SJSA1 (cell line): ENCODE results near the gene SYCP2. TPM values are rescaled to one million over a fixed set of nuclear protein-coding genes. Genes with fewer than 3 reads are reported as not detected.

Experiments used
- DNase-seq, 2 experiments: peaks; one replicate each; pipeline ENCODE4 v3.0.0-alpha.2; 2015 to 2020; ENCODE audit warnings: low spot score in 2 of 2, low read depth in 1 of 2
- H3K27ac ChIP-seq: fragments of 250-450 bp; sonication (Bioruptor Pico); 2 replicates; pipeline ENCODE4 v1.5.1; 2020; ENCODE audit warnings: mild to moderate bottlenecking, moderate library complexity
- H3K27me3 ChIP-seq: fragments of 250-450 bp; sonication (Bioruptor Pico); replicated peaks from 2 replicates; pipeline ENCODE4 v1.5.1; 2020; ENCODE audit warnings: mild to moderate bottlenecking, moderate library complexity
- H3K36me3 ChIP-seq: fragments of 250-450 bp; sonication (Bioruptor Pico); 2 replicates; pipeline ENCODE4 v1.5.1; 2020; ENCODE audit warnings: mild to moderate bottlenecking
- H3K4me1 ChIP-seq: fragments of 250-450 bp; sonication (Bioruptor Pico); replicated peaks from 2 replicates; pipeline ENCODE4 v1.6.1; 2021; ENCODE audit warnings: mild to moderate bottlenecking
- H3K4me3 ChIP-seq: fragments of 250-450 bp; sonication (Bioruptor Pico); 2 replicates; pipeline ENCODE4 v1.5.1; 2020; ENCODE audit warnings: mild to moderate bottlenecking
- H3K9me3 ChIP-seq: fragments of 250-450 bp; sonication (Bioruptor Pico); replicated peaks from 2 replicates; pipeline ENCODE4 v1.5.1; 2020; ENCODE audit warnings: mild to moderate bottlenecking
- total RNA-seq: library from RNA; depleted of rRNA; stranded (reverse); fragments of >200 nt; shearing (Covaris generic); gene quantifications from 2 replicates; pipeline ENCODE4 v1.2.3, GENCODE V29; 2014

Gene SYCP2
- total RNA-seq, 1 experiment from 2014 or later, result 2.6 TPM

- Histone ChIP-seq H3K36me3 (peaks cover 47% of the 10 kb centered on the region), H3K27me3 (no peaks in the 10 kb centered on the region), H3K9me3 (no peaks in the 10 kb centered on the region; the same call in 1 of the 2 replicates), H3K4me1 (peaks cover 21% of the 10 kb centered on the region), H3K27ac (peak overlapping the region; percentile 54), H3K4me3 (peak overlapping the region; percentile 62)
- DNase-seq, result no peak
Observed at GRCh38 chr20:59939052-59939878, 5.8 kb upstream of the SYCP2 start.

- Histone ChIP-seq H3K4me1 (peaks cover 27% of the 10 kb centered on the region), H3K9me3 (no peaks in the 10 kb centered on the region; the same call in 1 of the 2 replicates), H3K27me3 (no peaks in the 10 kb centered on the region), H3K36me3 (peaks cover 41% of the 10 kb centered on the region), H3K4me3 (no peak overlapping the region), H3K27ac (no peak overlapping the region)
- DNase-seq, result no peak
Observed at GRCh38 chr20:59938696-59939051, 5.2 kb upstream of the SYCP2 start.

DNA sequence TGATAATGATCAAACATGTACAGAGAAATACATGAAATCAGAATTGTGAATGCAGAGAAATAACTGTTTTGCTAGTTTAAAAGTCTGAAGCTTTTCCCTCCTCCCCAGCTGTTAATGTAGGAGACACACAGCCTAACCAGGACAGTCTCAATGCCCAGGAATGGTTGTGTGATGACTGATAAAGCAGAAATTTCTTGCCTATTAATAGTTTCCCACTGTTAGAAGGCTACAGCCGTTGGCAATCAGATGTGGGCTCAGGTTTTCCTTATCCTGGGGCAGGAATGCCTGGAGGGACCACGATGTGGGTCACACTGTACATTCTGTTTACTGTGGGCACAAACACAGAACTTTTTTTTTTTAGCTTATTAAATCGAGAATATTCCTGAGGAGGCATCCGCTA is 4.8 kb upstream of the SYCP2 start:
- Histone ChIP-seq H3K36me3 (peaks cover 38% of the 10 kb centered on the region), H3K4me3 (no peak overlapping the region), H3K27ac (no peak overlapping the region), H3K4me1 (peaks cover 27% of the 10 kb centered on the region), H3K9me3 (no peaks in the 10 kb centered on the region; the same call in 1 of the 2 replicates), H3K27me3 (no peaks in the 10 kb centered on the region)
- DNase-seq, result peak in 1 of 2 experiments; percentile 23

DNA sequence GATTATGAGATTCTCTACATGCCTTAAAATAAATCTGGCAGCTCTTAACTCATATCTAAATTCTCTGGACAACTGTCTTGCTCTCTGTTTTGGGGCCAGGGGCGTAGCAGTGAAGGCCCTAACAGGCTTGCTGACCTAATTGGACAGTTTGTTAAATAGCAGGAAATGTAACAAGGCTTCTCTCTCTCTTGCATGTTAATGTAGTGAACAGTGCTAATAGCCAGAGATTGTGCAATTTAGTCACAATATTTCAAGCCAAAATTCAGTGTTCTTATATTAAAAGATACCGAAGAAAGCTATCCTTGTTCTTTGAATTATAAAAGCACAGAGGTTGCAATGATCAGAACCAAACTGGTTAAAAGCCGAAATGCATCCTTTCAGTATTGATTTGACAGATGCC is 3.7 kb upstream of the SYCP2 start:
- no peak for DNase-seq
- no peaks in the 10 kb centered on the region; the same call in 1 of the 2 replicates for H3K9me3 ChIP-seq
- H3K4me3 ChIP-seq, result no peak overlapping the region
- peaks cover 27% of the 10 kb centered on the region for H3K36me3 ChIP-seq
- no peak overlapping the region for H3K27ac ChIP-seq
- peaks cover 27% of the 10 kb centered on the region for H3K4me1 ChIP-seq
- no peaks in the 10 kb centered on the region for H3K27me3 ChIP-seq

DNA sequence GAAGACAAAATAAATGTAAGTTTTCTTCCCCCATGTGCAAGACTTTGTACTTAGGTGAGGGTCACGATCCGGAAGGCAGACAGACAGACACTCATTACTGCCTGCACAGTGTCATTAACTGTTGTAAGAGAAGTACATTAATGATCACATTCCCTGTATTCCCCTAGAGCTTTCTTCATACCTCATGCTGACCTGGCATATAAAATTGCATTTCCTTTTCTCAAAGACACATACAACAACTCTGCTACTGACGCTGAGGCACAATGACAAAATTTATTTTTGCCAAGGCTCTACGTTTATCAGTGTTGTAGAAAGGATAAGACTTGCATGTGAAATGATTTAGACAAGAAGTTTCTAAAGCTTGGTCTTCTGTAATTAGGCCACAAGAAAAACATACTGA is 3.0 kb upstream of the SYCP2 start:
- no peak overlapping the region for H3K27ac ChIP-seq
- H3K4me3 ChIP-seq, result no peak overlapping the region
- no peaks in the 10 kb centered on the region; the same call in 1 of the 2 replicates for H3K9me3 ChIP-seq
- peaks cover 27% of the 10 kb centered on the region for H3K4me1 ChIP-seq
- H3K36me3 ChIP-seq, result peaks cover 23% of the 10 kb centered on the region; the same call in 1 of the 2 replicates
- H3K27me3 ChIP-seq, result no peaks in the 10 kb centered on the region
- DNase-seq, result no peak

- Histone ChIP-seq H3K27ac (no peak overlapping the region), H3K4me3 (no peak overlapping the region), H3K4me1 (peaks cover 27% of the 10 kb centered on the region), H3K9me3 (no peaks in the 10 kb centered on the region; the same call in 1 of the 2 replicates), H3K27me3 (no peaks in the 10 kb centered on the region), H3K36me3 (peaks cover 23% of the 10 kb centered on the region; the same call in 1 of the 2 replicates)
- no peak for DNase-seq
Observed at GRCh38 chr20:59935457-59936185, 2.2 kb upstream of the SYCP2 start.

- DNase-seq, result peak; percentile 73
- Histone ChIP-seq H3K27ac (no peak overlapping the region), H3K4me3 (peak overlapping the region; percentile 44), H3K27me3 (no peaks in the 10 kb centered on the region), H3K36me3 (peaks cover 14% of the 10 kb centered on the region; the same call in 1 of the 2 replicates), H3K9me3 (no peaks in the 10 kb centered on the region), H3K4me1 (peaks cover 19% of the 10 kb centered on the region)
Observed at GRCh38 chr20:59933849-59934585, 580 bp upstream of the SYCP2 start.

DNA sequence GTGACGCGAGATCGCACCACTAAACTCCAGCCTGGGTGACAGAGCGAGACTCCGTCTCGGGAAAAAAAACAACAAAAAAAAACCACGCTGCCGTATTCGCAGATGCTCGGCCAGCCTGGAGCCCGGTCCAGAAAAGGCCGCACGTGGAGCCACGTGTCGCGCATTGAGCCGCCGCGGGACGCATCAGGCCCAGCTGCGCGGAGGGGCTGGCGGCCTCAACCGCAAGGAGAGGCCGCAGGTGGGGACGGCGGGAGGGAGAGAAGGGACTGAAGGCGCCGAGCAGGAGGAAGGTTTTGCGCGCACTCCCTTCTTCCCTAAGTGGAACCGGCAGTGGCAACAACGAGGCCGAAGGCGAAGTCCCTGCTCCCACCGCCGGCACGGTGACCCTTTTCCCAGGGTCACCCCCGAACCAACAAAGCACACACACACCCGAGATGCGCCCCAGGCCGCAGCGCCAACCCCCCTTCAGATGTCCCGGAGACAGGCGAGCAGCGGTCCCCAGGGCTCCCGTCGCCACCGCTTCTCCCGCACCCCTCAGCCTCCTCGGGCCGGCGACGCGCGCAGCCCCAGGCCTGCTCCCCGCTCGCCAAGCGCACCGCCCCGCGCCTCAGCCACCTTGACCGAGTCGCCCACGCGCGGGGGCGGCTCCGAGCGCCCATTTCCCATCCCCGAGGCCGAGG is 681 bp downstream of the SYCP2 start:
- Histone ChIP-seq H3K4me3 (no peak overlapping the region), H3K9me3 (no peaks in the 10 kb centered on the region), H3K36me3 (peaks cover 10% of the 10 kb centered on the region; the same call in 1 of the 2 replicates), H3K27ac (no peak overlapping the region), H3K27me3 (no peaks in the 10 kb centered on the region), H3K4me1 (peaks cover 7% of the 10 kb centered on the region)
- no peak for DNase-seq

DNA sequence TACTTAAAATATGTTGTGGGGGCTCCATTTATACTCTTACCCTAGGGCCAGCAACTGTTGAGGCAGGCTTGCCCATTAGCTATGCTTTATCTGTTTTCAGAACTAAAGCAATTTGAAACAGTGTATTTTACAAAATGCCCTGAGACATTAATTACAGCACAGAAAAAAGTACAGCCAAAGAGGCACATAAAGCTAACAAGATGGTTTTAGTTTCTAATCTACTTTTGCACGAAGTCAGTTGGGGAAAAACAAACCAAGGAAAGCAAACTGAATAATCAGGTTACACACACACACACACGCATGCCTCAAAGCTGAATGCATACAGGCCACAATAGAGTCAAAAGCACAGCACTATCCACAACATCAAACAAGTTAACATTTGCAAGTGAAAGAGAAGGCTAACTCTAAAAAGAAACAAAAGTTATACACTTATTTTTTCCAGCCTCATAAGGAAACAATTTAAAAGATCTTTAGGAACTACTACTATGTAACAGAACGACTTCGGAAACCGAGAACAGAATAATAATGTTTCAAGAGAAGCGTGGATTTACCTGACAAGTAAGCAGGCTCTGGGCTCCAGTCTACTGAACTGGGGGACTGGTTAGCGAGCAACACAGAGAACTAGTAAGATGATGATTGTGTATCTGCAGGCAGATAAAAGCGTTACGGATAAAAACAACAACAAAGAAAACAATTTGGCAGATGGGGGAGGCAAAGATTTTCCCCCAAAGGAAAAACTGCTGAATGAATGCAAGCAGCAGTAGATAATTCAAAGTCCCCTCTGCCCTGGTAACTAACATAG is 1.7 kb downstream of the SYCP2 start:
- Histone ChIP-seq H3K4me3 (no peak overlapping the region), H3K9me3 (no peaks in the 10 kb centered on the region), H3K27ac (no peak overlapping the region), H3K36me3 (peaks cover 10% of the 10 kb centered on the region; the same call in 1 of the 2 replicates), H3K4me1 (peaks cover 7% of the 10 kb centered on the region; the same call in 1 of the 2 replicates), H3K27me3 (no peaks in the 10 kb centered on the region)
- no peak for DNase-seq

- no peak for DNase-seq
- Histone ChIP-seq H3K36me3 (no peaks in the 10 kb centered on the region), H3K9me3 (no peaks in the 10 kb centered on the region), H3K27me3 (no peaks in the 10 kb centered on the region), H3K4me3 (no peak overlapping the region), H3K4me1 (peaks cover 7% of the 10 kb centered on the region; the same call in 1 of the 2 replicates), H3K27ac (no peak overlapping the region)
Observed at GRCh38 chr20:59925899-59926298, 7.5 kb downstream of the SYCP2 start.

DNA sequence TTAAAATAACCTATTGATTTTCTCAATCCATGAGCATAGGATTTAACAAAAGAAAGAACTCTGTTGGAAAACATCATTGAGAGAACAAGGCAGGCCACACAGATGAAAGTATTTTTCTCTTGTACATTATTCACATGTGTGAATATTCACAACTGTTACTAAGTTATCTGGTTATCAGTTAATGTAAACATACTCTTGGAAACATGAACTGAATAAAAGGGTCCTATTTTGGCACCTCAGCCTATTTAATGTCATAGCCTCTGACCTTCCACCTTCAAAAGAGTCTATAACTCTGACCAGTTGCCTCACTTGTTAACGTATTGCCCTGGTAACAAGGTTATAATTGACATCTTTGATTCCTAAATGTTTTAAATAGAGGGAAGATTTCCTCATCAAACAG is 8.1 kb downstream of the SYCP2 start:
- no peaks in the 10 kb centered on the region for H3K27me3 ChIP-seq
- H3K36me3 ChIP-seq, result no peaks in the 10 kb centered on the region
- peaks cover 12% of the 10 kb centered on the region for H3K4me1 ChIP-seq
- H3K27ac ChIP-seq, result no peak overlapping the region
- H3K9me3 ChIP-seq, result no peaks in the 10 kb centered on the region
- DNase-seq, result no peak
- no peak overlapping the region for H3K4me3 ChIP-seq

DNA sequence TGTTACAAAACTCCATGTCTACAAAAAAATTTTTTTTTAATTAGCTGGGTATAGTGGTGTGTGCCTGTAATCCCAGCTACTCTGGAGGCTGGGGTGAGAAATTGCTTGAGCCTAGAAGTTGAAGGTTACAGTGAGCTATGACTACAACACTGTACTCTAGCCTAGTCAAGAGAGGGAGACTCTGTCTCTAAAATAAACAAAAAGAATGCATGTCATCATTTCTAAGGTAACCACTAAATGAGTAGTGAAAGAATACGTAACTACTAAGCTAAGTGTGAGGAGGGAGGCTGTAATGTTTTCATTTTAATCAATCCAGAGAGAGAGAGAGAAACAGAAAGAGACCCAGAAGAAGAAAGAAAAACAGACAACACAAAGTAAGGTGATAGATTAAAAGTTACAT is 9.9 kb downstream of the SYCP2 start:
- no peaks in the 10 kb centered on the region for H3K9me3 ChIP-seq
- DNase-seq, result no peak
- no peaks in the 10 kb centered on the region for H3K36me3 ChIP-seq

More for the DNA sequence above, 9.9 kb downstream of the SYCP2 start:
- no peak overlapping the region for H3K27ac ChIP-seq
- no peak overlapping the region for H3K4me3 ChIP-seq
- H3K27me3 ChIP-seq, result no peaks in the 10 kb centered on the region
- peaks cover 14% of the 10 kb centered on the region for H3K4me1 ChIP-seq
